HepG2 (cell line): ENCODE measurements around the gene COL9A2. TPM values are rescaled to one million over a fixed set of nuclear protein-coding genes. Genes with fewer than 3 reads are reported as not detected.

Experiments
- ATAC-seq: fragments of 200-7000 bp; cut with Tn5 transposase; 3 replicates; pipeline ENCODE4 v1.9.1; 2020; ENCODE audit warnings: mild to moderate bottlenecking, moderate library complexity
- BruUV-seq: library from RNA; stranded (reverse); fragments of 400-500 nt; replicated peaks from 2 replicates; lab custom pipeline; 2021; lab: Mats Ljungman, UMichigan
- CTCF ChIA-PET: fragments of 300-600 bp; formaldehyde crosslinking; extraction: SDS; loops from one replicate; lab custom pipeline; 2021; ENCODE audit warnings: low total read pairs, inconsistent platforms, low intra/inter-chr PET ratio; lab: Yijun Ruan, JAX
- POLR2A ChIA-PET: fragments of 350-600 bp; sonication (Branson Sonifier 250); formaldehyde crosslinking; loops from one replicate; lab custom pipeline; 2020; ENCODE audit warnings: antibody characterized with exemption, inconsistent platforms; lab: Yijun Ruan, JAX
- DNase-seq: peaks from one replicate; pipeline ENCODE4 v3.0.0-alpha.2; 2015; ENCODE audit warnings: low spot score
- FAIRE-seq: peaks from 3 replicates; lab custom pipeline; 2011; peaks lifted over from hg19 to GRCh38; lab: Jason Lieb, UNC
- H2AFZ ChIP-seq: one replicate; pipeline ENCODE4 v1.6.1; 2011; ENCODE audit warnings: low read length, inconsistent platforms
- H3K27ac ChIP-seq: fragments of 300-600 bp; 3 replicates; pipeline ENCODE4 v1.8.0; 2011; ENCODE audit warnings: mixed run types, mild to moderate bottlenecking, mixed read lengths, low read length, inconsistent platforms; ENCODE audit not compliant: insufficient read depth; ENCODE audit errors: extremely low read length
- H3K27me3 ChIP-seq, 2 experiments: fragments of 200-600 bp in 1 of 2; 2 replicates in 1 of 2; 3 replicates in 1 of 2; pipeline versions ENCODE4 v1.6.0 to v1.8.0; 2011; ENCODE audit warnings: low read length in 2 of 2, mild to moderate bottlenecking in 2 of 2, moderate library complexity in 2 of 2, inconsistent platforms in 1 of 2; ENCODE audit not compliant: insufficient read depth in 2 of 2, control insufficient read depth in 1 of 2
- H3K36me3 ChIP-seq, 2 experiments: fragments of 200-600 bp in 1 of 2; replicated peaks in 1 of 2; 2 replicates in 1 of 2; 3 replicates in 1 of 2; pipeline versions ENCODE4 v1.5.1 to v1.8.0; 2011; ENCODE audit warnings: low read length in 2 of 2, inconsistent platforms in 1 of 2; ENCODE audit not compliant: insufficient read depth in 2 of 2, control insufficient read depth in 1 of 2
- H3K4me1 ChIP-seq: 2 replicates; pipeline ENCODE4 v1.5.1; 2012; ENCODE audit warnings: low read length, inconsistent platforms; ENCODE audit not compliant: insufficient read depth
- H3K4me2 ChIP-seq: 2 replicates; pipeline ENCODE4 v1.6.0; 2011; ENCODE audit warnings: low read depth, low read length, inconsistent platforms
- H3K4me3 ChIP-seq, 3 experiments: fragments of 200-600 bp in 1 of 3; sonication (generic), shearing (Covaris generic) in 1 of 3; replicated peaks in 1 of 3; 2 replicates each; pipeline ENCODE4 v1.5.1; 2011 to 2016; ENCODE audit warnings: low read length in 3 of 3, inconsistent platforms in 2 of 3, low read depth in 2 of 3, mild to moderate bottlenecking in 2 of 3, control low read depth in 1 of 3, mixed read lengths in 1 of 3; ENCODE audit not compliant: insufficient read depth in 1 of 3
- H3K79me2 ChIP-seq: one replicate; pipeline ENCODE4 v1.6.1; 2011; ENCODE audit warnings: low read length, inconsistent platforms; ENCODE audit not compliant: insufficient read depth
- H3K9ac ChIP-seq: 2 replicates; pipeline ENCODE4 v1.6.0; 2011; ENCODE audit warnings: mild to moderate bottlenecking, low read depth, low read length, inconsistent platforms; ENCODE audit not compliant: insufficient read depth
- H3K9me3 ChIP-seq: 2 replicates; pipeline ENCODE4 v1.5.1; 2012; ENCODE audit warnings: mild to moderate bottlenecking, low read length
- H4K20me1 ChIP-seq: 2 replicates; pipeline ENCODE4 v1.6.0; 2011; ENCODE audit warnings: inconsistent platforms, mild to moderate bottlenecking, low read length, moderate library complexity; ENCODE audit not compliant: insufficient read depth
- ARHGAP35 ChIP-seq: sonication (generic); formaldehyde crosslinking; IDR thresholded peaks from 2 replicates; pipeline ENCODE4 v1.9.0; 2022; ENCODE audit warnings: mild to moderate bottlenecking, inconsistent platforms, moderate library complexity, missing genetic modification reagents, borderline replicate concordance
- EEA1 ChIP-seq: sonication (generic); formaldehyde crosslinking; IDR thresholded peaks from 2 replicates; pipeline ENCODE4 v1.5.1; 2020; ENCODE audit warnings: mild to moderate bottlenecking, missing genetic modification reagents, borderline replicate concordance
- GABPA ChIP-seq, 2 experiments: IDR thresholded peaks; 2 replicates each; pipeline ENCODE4 v1.6.1; 2011 to 2016; ENCODE audit warnings: low read depth in 2 of 2, low read length in 1 of 2, missing biosample characterization in 1 of 2, missing genetic modification characterization in 1 of 2
- GLI4 ChIP-seq: sonication (generic); formaldehyde crosslinking; IDR thresholded peaks from 2 replicates; pipeline ENCODE4 v1.5.1; 2020; ENCODE audit warnings: missing genetic modification reagents, mild to moderate bottlenecking, moderate library complexity, borderline replicate concordance
- HNRNPUL1 ChIP-seq: fragments of 200-400 bp; formaldehyde crosslinking; IDR thresholded peaks from 2 replicates; pipeline ENCODE4 v1.6.1; 2017; ENCODE audit warnings: low read depth, mild to moderate bottlenecking, low read length, moderate library complexity
- KLF16 ChIP-seq, 2 experiments: sonication (generic) in 1 of 2; formaldehyde crosslinking in 1 of 2; IDR thresholded peaks; 2 replicates each; pipeline versions ENCODE4 v1.6.1 to v1.8.0; 2016 to 2023; ENCODE audit warnings: missing genetic modification reagents in 2 of 2, missing compliant biosample characterization in 1 of 2
- PAF1 ChIP-seq: IDR thresholded peaks from 2 replicates; pipeline ENCODE4 v1.6.1; 2016; ENCODE audit warnings: missing genetic modification reagents, missing compliant biosample characterization
- SUZ12 ChIP-seq: fragments of 150-350 bp; IDR thresholded peaks from 2 replicates; pipeline ENCODE4 v1.6.1; 2014; ENCODE audit warnings: low read depth, low read length
- ZNF558 ChIP-seq: sonication (generic); formaldehyde crosslinking; IDR thresholded peaks from 2 replicates; pipeline ENCODE4 v1.9.0; 2022; ENCODE audit warnings: mild to moderate bottlenecking, missing genetic modification reagents, borderline replicate concordance
- WGBS: methylation state at CpG from one replicate; pipeline ENCODE4 v1.1.6; 2017; ENCODE audit warnings: low lambda C conversion rate; 5-methylcytosine and 5-hydroxymethylcytosine counted together
- in situ Hi-C: cut with HindIII; loops from 2 replicates; pipeline ENCODE4 v1.10.0; 2017; ENCODE audit warnings: low pct_unique_long_range_greater_than_20kb; ENCODE audit not compliant: extremely low pct_ligation_motif_present
- intact Hi-C: fragments of 100-400 bp; cut with micrococcal nuclease; formaldehyde crosslinking; loops from one replicate; pipeline ENCODE4 v1.10.0; 2022; ENCODE audit not compliant: unreplicated experiment
- polyA plus RNA-seq, 8 experiments: library from polyadenylated mRNA; depleted of rRNA in 3 of 8; stranded (reverse) in 7 of 8; unstranded in 1 of 8; fragments of >200 nt; fragmentation: Illumina TruSeq in 4 of 8; extraction: Trizol in 4 of 8; gene quantifications; 2 replicates each; pipeline versions ENCODE4 v1.2.1 to v1.2.3, GENCODE V29; 2011 to 2016; ENCODE audit warnings: low read depth in 4 of 8, missing spikeins in 1 of 8, mixed read lengths in 1 of 8; ENCODE audit not compliant: insufficient read depth in 1 of 8
- total RNA-seq, 5 experiments: library from RNA; depleted of rRNA; stranded (reverse); fragments of >200 nt; fragmentation: Illumina TruSeq; extraction: Trizol; gene quantifications; 2 replicates each; pipeline ENCODE4 v1.2.3, GENCODE V29; 2016; ENCODE audit warnings: low read depth in 1 of 5
- TF ChIP-seq, protein P1 (sequence below): sonication (generic); formaldehyde crosslinking; IDR thresholded peaks from 2 replicates; pipeline ENCODE4 v1.8.0; 2022; ENCODE audit warnings: mild to moderate bottlenecking, missing genetic modification reagents, borderline replicate concordance

Gene COL9A2
- total and polyA plus RNA-seq, 2 of the 13 experiments (the other 11 are each of a cell fraction or from before 2014, with no cell fraction given): 20.2 to 26.9 TPM

DNA sequence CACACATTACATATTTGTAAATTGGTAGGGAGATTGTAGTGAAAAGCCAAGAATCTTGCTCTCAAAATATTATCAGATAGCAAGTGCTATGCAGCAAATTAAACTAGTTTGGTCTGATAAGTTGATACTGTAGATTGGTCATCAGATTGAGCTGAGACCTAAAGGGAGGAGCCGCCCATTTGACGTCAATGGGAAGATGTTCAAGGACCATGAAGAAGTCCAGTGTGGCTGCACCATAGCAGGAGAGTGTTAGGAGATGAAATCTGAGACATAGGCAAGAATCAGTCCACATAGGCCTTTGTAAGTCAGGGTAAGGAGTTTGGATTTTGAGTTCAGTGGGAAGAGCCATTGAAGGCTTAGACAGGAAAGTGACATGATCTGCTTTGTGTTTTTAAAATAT is 42.8 kb downstream of the COL9A2 start:
- CTCF ChIA-PET: no interaction called here
- ATAC-seq (no peak), DNase-seq (no peak), FAIRE-seq (no peak)
- TF ChIP-seq EEA1 (CRISPR knock-in tag): no peak
- TF ChIP-seq GABPA (IDR thresholded peaks at IDR 0.05; ENCODE audit: low read depth, low read length): no peak
- no peak for TF ChIP-seq GABPA (CRISPR knock-in tag; IDR thresholded peaks at IDR 0.05; ENCODE audit: low read depth)
- TF ChIP-seq HNRNPUL1: no peak
- TF ChIP-seq KLF16 (CRISPR knock-in tag; IDR thresholded peaks at IDR 0.05): no peak
- no peak for TF ChIP-seq SUZ12
- no peak for TF ChIP-seq ZNF558
- TF ChIP-seq PAF1 (CRISPR knock-in tag): no peak
- TF ChIP-seq, protein P1, sequence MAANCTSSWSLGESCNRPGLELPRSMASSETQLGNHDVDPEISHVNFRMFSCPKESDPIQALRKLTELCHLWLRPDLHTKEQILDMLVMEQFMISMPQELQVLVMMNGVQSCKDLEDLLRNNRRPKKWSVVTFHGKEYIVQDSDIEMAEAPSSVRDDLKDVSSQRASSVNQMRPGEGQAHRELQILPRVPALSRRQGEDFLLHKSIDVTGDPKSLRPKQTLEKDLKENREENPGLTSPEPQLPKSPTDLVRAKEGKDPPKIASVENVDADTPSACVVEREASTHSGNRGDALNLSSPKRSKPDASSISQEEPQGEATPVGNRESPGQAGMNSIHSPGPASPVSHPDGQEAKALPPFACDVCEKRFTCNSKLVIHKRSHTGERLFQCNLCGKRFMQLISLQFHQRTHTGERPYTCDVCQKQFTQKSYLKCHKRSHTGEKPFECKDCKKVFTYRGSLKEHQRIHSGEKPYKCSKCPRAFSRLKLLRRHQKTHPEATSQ (CRISPR knock-in tag): no peak
- no peak for TF ChIP-seq ARHGAP35 (CRISPR knock-in tag)
- no peak for TF ChIP-seq GLI4 (CRISPR knock-in tag)
- in situ Hi-C loops: no loop called here
- Histone ChIP-seq H4K20me1 (no peaks in the 10 kb centered on the region), H3K9me3 (no peaks in the 10 kb centered on the region), H3K4me1 (no peaks in the 10 kb centered on the region), H3K27me3 (no peaks in the 10 kb centered on the region), H2AFZ (no peak overlapping the region), H3K27ac (no peak overlapping the region), H3K79me2 (no peaks in the 10 kb centered on the region), H3K9ac (no peak overlapping the region), H3K4me3 (no peak overlapping the region), H3K36me3 (peaks cover 7 to 55% of the 10 kb centered on the region in 2 experiments; a peak in 4 of 5 replicates), H3K4me2 (no peak overlapping the region)
- intact Hi-C loops: no loop called here
- 96% methylated on average over 2 of the region's 2 CpGs for WGBS
- BruUV-seq: no TSS peak
- POLR2A ChIA-PET: interaction anchor here (1.0 kb wide), 1 partner anchor 39 kb away, joined by 3 read pairs; no protein-coding TSS in a partner anchor
